Measurements from ENCODE around the gene FBN3.

Gene FBN3

GRCh38 chr19:8137425-8137824 is 12.0 kb downstream of the FBN3 start:
- Mint-ChIP-seq H3K9me3 (no peaks in the 10 kb centered on the region), H3K27ac (no peak overlapping the region), H3K36me3 (peaks cover 6% of the 10 kb centered on the region), H3K4me3 (no peak overlapping the region), H3K4me1 (no peaks in the 10 kb centered on the region)
- DNase-seq (ENCODE audit: low spot score in 2 of 2) (no peak), ATAC-seq (no peak)

DNA sequence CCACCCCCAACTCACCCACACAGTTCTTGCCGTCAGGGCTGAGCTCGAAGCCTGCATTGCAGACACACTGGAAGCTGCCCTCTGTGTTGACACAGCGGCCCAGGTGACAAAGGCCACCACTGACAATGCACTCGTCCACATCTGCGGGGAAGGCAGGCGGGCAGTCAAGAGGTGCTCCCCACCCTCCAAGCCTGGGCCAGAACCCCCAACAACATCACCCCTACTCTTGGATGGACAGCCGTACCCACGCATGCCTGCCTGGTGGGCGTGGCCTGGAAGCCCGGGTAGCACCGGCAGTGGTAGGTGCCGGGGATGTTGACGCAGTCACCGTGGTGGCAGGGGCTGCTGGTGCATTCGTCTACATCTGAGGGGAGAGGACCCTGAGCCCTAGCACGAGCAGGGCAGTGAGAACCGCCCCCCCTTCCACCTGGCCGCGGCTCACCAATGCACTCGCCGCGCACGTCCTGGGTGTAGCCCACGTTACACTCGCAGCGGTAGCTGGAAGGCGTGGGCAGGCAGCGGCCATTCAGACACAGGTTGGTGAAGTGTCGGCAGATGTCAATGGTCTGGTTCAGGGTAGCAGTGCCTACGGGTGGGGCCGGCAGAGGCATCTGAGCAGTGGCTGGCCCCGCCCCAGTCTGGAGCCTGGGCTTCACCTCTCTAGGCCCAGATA is 13.3 kb downstream of the FBN3 start:
- Mint-ChIP-seq H3K36me3 (peaks cover 7% of the 10 kb centered on the region), H3K9me3 (no peaks in the 10 kb centered on the region), H3K4me3 (no peak overlapping the region), H3K4me1 (no peaks in the 10 kb centered on the region), H3K27ac (no peak overlapping the region)
- no peak for DNase-seq (ENCODE audit: low spot score in 2 of 2)
- ATAC-seq, result no peak

- H3K36me3 Mint-ChIP-seq, result peaks cover 7% of the 10 kb centered on the region
- ATAC-seq, result no peak
Observed at GRCh38 chr19:8132858-8133458, 16.4 kb downstream of the FBN3 start.

GRCh38 chr19:8131517-8131916 is 17.9 kb downstream of the FBN3 start:
- DNase-seq (ENCODE audit: low spot score in 2 of 2), result no peak
- Mint-ChIP-seq H3K9me3 (no peaks in the 10 kb centered on the region), H3K36me3 (peaks cover 7% of the 10 kb centered on the region), H3K4me3 (no peak overlapping the region), H3K27ac (no peak overlapping the region), H3K4me1 (no peaks in the 10 kb centered on the region)
- ATAC-seq, result no peak

More at GRCh38 chr19:8132858-8133458, 16.4 kb downstream of the FBN3 start:
- DNase-seq (ENCODE audit: low spot score in 2 of 2), result no peak
- Mint-ChIP-seq H3K9me3 (no peaks in the 10 kb centered on the region), H3K4me3 (no peak overlapping the region), H3K27ac (no peak overlapping the region), H3K4me1 (no peaks in the 10 kb centered on the region)

DNA sequence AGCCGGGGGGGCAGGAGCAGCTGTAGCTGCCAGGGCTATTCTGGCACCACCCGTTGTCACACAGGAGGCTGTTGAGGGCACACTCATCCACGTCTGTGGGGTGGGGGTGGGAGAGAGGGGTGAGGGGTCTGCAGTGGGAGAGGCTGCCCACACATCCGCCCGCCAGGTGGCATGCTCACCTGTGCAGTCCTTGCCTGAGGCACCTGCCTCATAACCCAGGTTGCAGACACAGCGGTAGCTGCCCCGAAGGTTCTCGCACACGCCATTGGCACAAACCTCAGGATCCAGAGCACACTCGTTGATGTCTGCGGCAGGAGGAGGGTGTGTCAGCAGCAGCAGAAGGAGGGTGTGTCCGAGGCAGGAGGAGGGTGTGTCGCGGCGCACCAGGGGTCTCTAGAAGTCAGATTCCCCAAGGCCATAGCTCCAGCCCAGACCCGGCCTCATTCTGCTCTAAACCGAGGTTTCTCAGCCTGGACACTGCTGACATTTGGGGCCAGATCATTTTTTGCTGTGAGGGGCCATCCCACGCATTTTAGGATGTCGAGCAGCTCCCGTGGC is 20.3 kb downstream of the FBN3 start:
- no peak overlapping the region for H3K27ac Mint-ChIP-seq
- H3K4me3 Mint-ChIP-seq, result no peak overlapping the region
- no peaks in the 10 kb centered on the region for H3K4me1 Mint-ChIP-seq
- H3K36me3 Mint-ChIP-seq, result peaks cover 7% of the 10 kb centered on the region
- DNase-seq (ENCODE audit: low spot score in 2 of 2) (no peak), ATAC-seq (no peak)
- H3K9me3 Mint-ChIP-seq, result no peaks in the 10 kb centered on the region

GRCh38 chr19:8128551-8128950 is 20.8 kb downstream of the FBN3 start:
- H3K27ac Mint-ChIP-seq, result no peak overlapping the region
- H3K9me3 Mint-ChIP-seq, result no peaks in the 10 kb centered on the region
- ATAC-seq (no peak), DNase-seq (ENCODE audit: low spot score in 2 of 2) (no peak)
- H3K4me1 Mint-ChIP-seq, result no peaks in the 10 kb centered on the region
- H3K36me3 Mint-ChIP-seq, result peaks cover 7% of the 10 kb centered on the region
- no peak overlapping the region for H3K4me3 Mint-ChIP-seq

GRCh38 chr19:8127311-8127710 is 22.1 kb downstream of the FBN3 start:
- no peaks in the 10 kb centered on the region for H3K9me3 Mint-ChIP-seq
- H3K4me1 Mint-ChIP-seq, result no peaks in the 10 kb centered on the region
- no peak for ATAC-seq
- no peak overlapping the region for H3K27ac Mint-ChIP-seq
- H3K4me3 Mint-ChIP-seq, result no peak overlapping the region
- no peaks in the 10 kb centered on the region for H3K36me3 Mint-ChIP-seq
- DNase-seq (ENCODE audit: low spot score in 2 of 2), result no peak

GRCh38 chr19:8126511-8126910 is 22.9 kb downstream of the FBN3 start:
- DNase-seq (ENCODE audit: low spot score in 2 of 2), result no peak
- H3K9me3 Mint-ChIP-seq, result no peaks in the 10 kb centered on the region
- H3K4me3 Mint-ChIP-seq, result no peak overlapping the region
- H3K4me1 Mint-ChIP-seq, result no peaks in the 10 kb centered on the region
- H3K27ac Mint-ChIP-seq, result no peak overlapping the region
- H3K36me3 Mint-ChIP-seq, result no peaks in the 10 kb centered on the region
- no peak for ATAC-seq

DNA sequence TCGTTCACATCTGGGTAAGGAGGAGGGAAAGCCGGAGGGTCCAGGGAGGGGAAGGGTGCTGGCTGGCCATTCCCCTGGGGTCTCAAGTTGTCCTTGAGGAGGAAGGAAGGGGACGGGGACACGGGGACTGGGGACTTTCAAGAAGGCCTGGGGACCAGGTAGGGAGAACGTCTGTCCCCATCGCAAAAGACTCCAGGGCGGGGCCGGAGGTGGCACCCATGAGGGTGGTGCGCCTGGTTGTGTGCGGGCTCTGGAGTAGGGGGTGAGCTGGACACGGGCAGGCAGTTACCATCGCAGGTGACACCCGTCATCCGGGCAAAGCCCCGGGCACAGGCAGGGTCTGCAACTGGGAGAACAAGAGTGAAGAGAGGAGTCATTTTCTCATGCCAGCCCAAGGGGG is 23.4 kb downstream of the FBN3 start:
- H3K4me3 Mint-ChIP-seq, result no peak overlapping the region
- H3K9me3 Mint-ChIP-seq, result no peaks in the 10 kb centered on the region
- no peak for DNase-seq (ENCODE audit: low spot score in 2 of 2)
- H3K27ac Mint-ChIP-seq, result no peak overlapping the region
- ATAC-seq, result no peak
- no peaks in the 10 kb centered on the region for H3K36me3 Mint-ChIP-seq
- no peaks in the 10 kb centered on the region for H3K4me1 Mint-ChIP-seq

DNA sequence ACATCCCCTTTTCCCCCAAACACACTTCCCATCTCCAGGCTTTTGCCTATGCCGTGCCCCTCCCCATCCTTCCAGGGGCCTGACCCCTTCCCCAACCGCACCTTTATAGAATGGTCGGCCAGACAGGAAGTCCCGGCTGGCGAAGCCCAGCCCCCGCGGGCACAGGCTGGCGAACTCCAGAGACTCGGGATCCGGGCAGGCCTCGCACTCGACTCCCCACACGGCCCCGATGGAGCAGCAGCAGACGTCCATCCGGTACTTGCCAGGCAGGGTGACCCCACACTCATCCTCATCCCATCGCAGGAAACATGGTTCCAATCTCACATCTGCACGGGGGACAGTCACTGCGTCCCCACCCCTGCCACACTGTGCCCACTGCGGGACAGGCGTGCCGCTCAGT is 25.7 kb downstream of the FBN3 start:
- Mint-ChIP-seq H3K9me3 (no peaks in the 10 kb centered on the region), H3K27ac (no peak overlapping the region), H3K36me3 (no peaks in the 10 kb centered on the region), H3K4me3 (no peak overlapping the region), H3K4me1 (no peaks in the 10 kb centered on the region)
- DNase-seq (ENCODE audit: low spot score in 2 of 2) (no peak), ATAC-seq (no peak)

- no peak overlapping the region for H3K27ac Mint-ChIP-seq
Observed at GRCh38 chr19:8120636-8121480, 28.5 kb downstream of the FBN3 start.

GRCh38 chr19:8117991-8118390 is 31.4 kb downstream of the FBN3 start:
- Mint-ChIP-seq H3K4me3 (no peak overlapping the region), H3K4me1 (no peaks in the 10 kb centered on the region), H3K36me3 (no peaks in the 10 kb centered on the region), H3K9me3 (no peaks in the 10 kb centered on the region), H3K27ac (no peak overlapping the region)
- ATAC-seq (no peak), DNase-seq (ENCODE audit: low spot score in 2 of 2) (no peak)

More at GRCh38 chr19:8120636-8121480, 28.5 kb downstream of the FBN3 start:
- Mint-ChIP-seq H3K36me3 (no peaks in the 10 kb centered on the region), H3K9me3 (no peaks in the 10 kb centered on the region), H3K4me1 (no peaks in the 10 kb centered on the region), H3K4me3 (no peak overlapping the region)
- DNase-seq (ENCODE audit: low spot score in 2 of 2) (no peak), ATAC-seq (no peak)

GRCh38 chr19:8116437-8117293 is 32.7 kb downstream of the FBN3 start:
- DNase-seq (ENCODE audit: low spot score in 2 of 2) (no peak), ATAC-seq (no peak)
- Mint-ChIP-seq H3K36me3 (no peaks in the 10 kb centered on the region), H3K9me3 (no peaks in the 10 kb centered on the region), H3K4me3 (no peak overlapping the region), H3K4me1 (no peaks in the 10 kb centered on the region), H3K27ac (no peak overlapping the region)

DNA sequence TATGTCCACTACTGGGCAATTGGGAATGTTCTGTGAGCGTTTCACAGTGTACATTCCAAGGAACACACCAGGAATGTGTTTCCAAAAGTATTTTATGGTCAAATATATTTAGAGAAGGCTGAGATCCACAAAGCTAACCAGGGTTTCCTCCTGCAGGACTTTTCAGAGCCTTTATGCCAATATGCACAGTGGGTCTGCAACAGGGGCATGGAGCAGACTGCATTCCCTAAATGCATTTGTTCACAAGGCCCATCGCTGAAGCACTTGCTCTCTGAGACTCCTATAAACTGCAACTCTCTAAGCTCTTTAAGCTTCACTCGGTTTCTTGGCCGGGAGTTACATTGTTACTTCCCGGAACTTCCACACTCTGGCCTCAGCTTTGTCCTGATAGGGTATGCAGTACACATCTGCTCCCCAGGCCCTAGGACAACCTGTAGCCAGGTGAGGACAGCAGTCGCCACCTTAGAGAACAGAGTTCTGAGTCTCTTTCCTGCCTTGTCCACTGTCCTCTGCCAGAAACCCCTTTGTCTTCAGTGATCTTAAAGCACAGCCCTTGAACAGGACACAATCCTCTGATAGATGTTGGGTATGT is 33.5 kb downstream of the FBN3 start:
- no peaks in the 10 kb centered on the region for H3K4me1 Mint-ChIP-seq
- no peak overlapping the region for H3K27ac Mint-ChIP-seq
- no peaks in the 10 kb centered on the region for H3K36me3 Mint-ChIP-seq
- no peaks in the 10 kb centered on the region for H3K9me3 Mint-ChIP-seq
- no peak overlapping the region for H3K4me3 Mint-ChIP-seq
- ATAC-seq (no peak), DNase-seq (ENCODE audit: low spot score in 2 of 2) (no peak)
